ENCODE measurements around the gene TRIM10. TPM values are rescaled to one million over a fixed set of nuclear protein-coding genes. Genes with fewer than 3 reads are reported as not detected.

The TRIM10 gene
- total RNA-seq, 4 donors from 2014 or later: 0.20 to 19.8 (median 3.7) TPM

- Histone ChIP-seq H3K27me3 (no peaks in the 10 kb centered on the region), H3K9me3 (no peaks in the 10 kb centered on the region), H3K27ac (peak overlapping the region; percentile 87 to 93 (median 89)), H3K4me3 (peak overlapping the region in 2 of 4 donors; percentile 40 to 58), H3K4me1 (peaks cover 0 to 8% (median 4%) of the 10 kb centered on the region in 4 donors), H3K36me3 (no peaks in the 10 kb centered on the region)
- DNase-seq: no peak
- TF ChIP-seq EP300 (IDR thresholded peaks at IDR 0.05; ENCODE audit: low read depth) (no peak), POLR2A (IDR thresholded peaks at IDR 0.05) (no peak), CTCF (IDR thresholded peaks at IDR 0.05) (no peak), POLR2AphosphoS5 (IDR thresholded peaks at IDR 0.05) (no peak)
- WGBS, 2 donors (ENCODE audit: low coverage in 1 of 2): 44 to 52% methylated on average over 9 to 12 of the region's 12 CpGs
- intact Hi-C loops (cut with DNase I; ENCODE audit: low total_unique reads) (no loop called here), in situ Hi-C loops (cut with MboI; ENCODE audit: low pct_ligation_motif_present in 1 of 4, low pct_unique_long_range_greater_than_20kb in 1 of 4, low sequenced_read_pairs in 3 of 4) (no loop called here)
Measured at GRCh38 chr6:30162265-30163089, 1.5 kb upstream of the TRIM10 start.

- no peak for DNase-seq
- TF ChIP-seq EP300 (IDR thresholded peaks at IDR 0.05; ENCODE audit: low read depth): no peak
- no peak for TF ChIP-seq POLR2A (IDR thresholded peaks at IDR 0.05)
- TF ChIP-seq POLR2AphosphoS5 (IDR thresholded peaks at IDR 0.05): no peak
- TF ChIP-seq CTCF (IDR thresholded peaks at IDR 0.05): no peak
- WGBS, 2 donors (ENCODE audit: low coverage in 1 of 2): 88 to 94% methylated on average over 5 to 17 of the region's 17 CpGs
- Histone ChIP-seq H3K4me1 (peaks cover 0 to 24% (median 20%) of the 10 kb centered on the region in 4 donors), H3K9me3 (no peaks in the 10 kb centered on the region), H3K27me3 (no peaks in the 10 kb centered on the region), H3K36me3 (no peaks in the 10 kb centered on the region), H3K27ac (no peak overlapping the region), H3K4me3 (no peak overlapping the region)
- intact Hi-C loops (cut with DNase I; ENCODE audit: low total_unique reads) (no loop called here), in situ Hi-C loops (cut with MboI; ENCODE audit: low pct_ligation_motif_present in 1 of 4, low pct_unique_long_range_greater_than_20kb in 1 of 4, low sequenced_read_pairs in 3 of 4) (no loop called here)
Measured at GRCh38 chr6:30160008-30160784, 815 bp downstream of the TRIM10 start.

- in situ Hi-C loops (cut with MboI; ENCODE audit: low pct_ligation_motif_present in 1 of 4, low pct_unique_long_range_greater_than_20kb in 1 of 4, low sequenced_read_pairs in 3 of 4): no loop called here
- Histone ChIP-seq H3K36me3 (no peaks in the 10 kb centered on the region), H3K9me3 (no peaks in the 10 kb centered on the region), H3K27me3 (no peaks in the 10 kb centered on the region), H3K4me3 (no peak overlapping the region), H3K27ac (no peak overlapping the region), H3K4me1 (peaks cover 0 to 37% (median 28%) of the 10 kb centered on the region in 4 donors)
- TF ChIP-seq CTCF (IDR thresholded peaks at IDR 0.05) (no peak), POLR2AphosphoS5 (IDR thresholded peaks at IDR 0.05) (no peak), EP300 (IDR thresholded peaks at IDR 0.05; ENCODE audit: low read depth) (no peak), POLR2A (IDR thresholded peaks at IDR 0.05) (no peak)
- WGBS, 2 donors (ENCODE audit: low coverage in 1 of 2): 55 to 60% methylated on average over 1 to 3 of the region's 3 CpGs
- intact Hi-C loops (cut with DNase I; ENCODE audit: low total_unique reads): no loop called here
- no peak for DNase-seq
Measured at GRCh38 chr6:30158475-30159040, 2.5 kb downstream of the TRIM10 start.

- intact Hi-C loops (cut with DNase I; ENCODE audit: low total_unique reads) (no loop called here), in situ Hi-C loops (cut with MboI; ENCODE audit: low pct_ligation_motif_present in 1 of 4, low pct_unique_long_range_greater_than_20kb in 1 of 4, low sequenced_read_pairs in 3 of 4) (no loop called here)
- Histone ChIP-seq H3K36me3 (no peaks in the 10 kb centered on the region), H3K9me3 (no peaks in the 10 kb centered on the region), H3K27me3 (no peaks in the 10 kb centered on the region), H3K4me1 (peaks cover 0 to 37% (median 28%) of the 10 kb centered on the region in 4 donors), H3K4me3 (no peak overlapping the region), H3K27ac (no peak overlapping the region)
- WGBS, 2 donors (ENCODE audit: low coverage in 1 of 2): 71 to 81% methylated on average over 1 to 2 of the region's 2 CpGs
- TF ChIP-seq POLR2A (IDR thresholded peaks at IDR 0.05): no peak
- TF ChIP-seq POLR2AphosphoS5 (IDR thresholded peaks at IDR 0.05): no peak
- no peak for TF ChIP-seq EP300 (IDR thresholded peaks at IDR 0.05; ENCODE audit: low read depth)
- no peak for TF ChIP-seq CTCF (IDR thresholded peaks at IDR 0.05)
- no peak for DNase-seq
Measured at GRCh38 chr6:30157999-30158398, 3.0 kb downstream of the TRIM10 start.
